HL-60 (cell line): ENCODE data around the gene PRICKLE2.

Experiments
- DNase-seq, 2 experiments: peaks; one replicate each; pipeline ENCODE4 v3.0.0-alpha.2; 2010 to 2020; ENCODE audit warnings: low read depth in 1 of 2, low spot score in 1 of 2
- H3K27ac ChIP-seq: fragments of 250-450 bp; sonication (Bioruptor Pico); replicated peaks from 2 replicates; pipeline ENCODE4 v1.5.1; 2020; ENCODE audit warnings: mild to moderate bottlenecking, moderate library complexity
- H3K27me3 ChIP-seq: fragments of 250-450 bp; sonication (Bioruptor Pico); 2 replicates; pipeline ENCODE4 v1.5.1; 2021; ENCODE audit warnings: mild to moderate bottlenecking, moderate library complexity; ENCODE audit not compliant: insufficient read depth, poor library complexity, severe bottlenecking
- H3K4me3 ChIP-seq: replicated peaks from 2 replicates; pipeline ENCODE4 v1.5.1; 2011; ENCODE audit warnings: mild to moderate bottlenecking, control low read depth, low read length; ENCODE audit not compliant: insufficient read depth
- GABPA ChIP-seq: IDR thresholded peaks from 2 replicates; pipeline ENCODE4 v1.6.1; 2012; ENCODE audit warnings: low read depth
- POLR2AphosphoS5 ChIP-seq: IDR thresholded peaks from 2 replicates; pipeline ENCODE4 v1.6.1; 2012; ENCODE audit warnings: low read depth
- SPI1 ChIP-seq: IDR thresholded peaks from 2 replicates; pipeline ENCODE4 v1.6.1; 2012; ENCODE audit warnings: low read depth, mild to moderate bottlenecking, borderline replicate concordance
- TF ChIP-seq, protein P1 (sequence below): IDR thresholded peaks from 2 replicates; pipeline ENCODE4 v1.6.1; 2012; ENCODE audit warnings: low read depth; ENCODE audit not compliant: insufficient replicate concordance
- TF ChIP-seq, protein P2 (sequence below): IDR thresholded peaks from one replicate; pipeline ENCODE4 v1.5.1; 2011; ENCODE audit warnings: low read length, control low read depth, inconsistent platforms; ENCODE audit not compliant: insufficient read depth

PRICKLE2 gene

DNA sequence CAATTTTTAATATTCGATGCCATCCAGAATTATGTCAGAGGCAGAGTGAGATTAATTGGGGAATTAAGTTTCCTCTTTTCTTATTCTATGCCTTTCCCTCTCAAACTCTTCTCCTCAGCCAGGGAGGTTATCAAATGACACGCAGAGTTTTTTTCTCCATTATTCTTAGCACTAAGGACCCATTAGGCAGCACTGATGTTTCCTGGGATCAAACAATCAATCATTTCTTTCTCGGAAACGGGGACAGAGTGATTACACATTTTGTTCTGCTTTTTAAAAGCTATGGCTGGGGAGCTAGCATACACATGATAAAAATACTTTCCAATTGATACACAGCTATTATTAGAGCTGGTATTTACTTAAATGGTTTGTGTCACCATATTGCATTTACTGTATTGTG lies 166.7 kb downstream of the PRICKLE2 start:
- TF ChIP-seq, protein P1, sequence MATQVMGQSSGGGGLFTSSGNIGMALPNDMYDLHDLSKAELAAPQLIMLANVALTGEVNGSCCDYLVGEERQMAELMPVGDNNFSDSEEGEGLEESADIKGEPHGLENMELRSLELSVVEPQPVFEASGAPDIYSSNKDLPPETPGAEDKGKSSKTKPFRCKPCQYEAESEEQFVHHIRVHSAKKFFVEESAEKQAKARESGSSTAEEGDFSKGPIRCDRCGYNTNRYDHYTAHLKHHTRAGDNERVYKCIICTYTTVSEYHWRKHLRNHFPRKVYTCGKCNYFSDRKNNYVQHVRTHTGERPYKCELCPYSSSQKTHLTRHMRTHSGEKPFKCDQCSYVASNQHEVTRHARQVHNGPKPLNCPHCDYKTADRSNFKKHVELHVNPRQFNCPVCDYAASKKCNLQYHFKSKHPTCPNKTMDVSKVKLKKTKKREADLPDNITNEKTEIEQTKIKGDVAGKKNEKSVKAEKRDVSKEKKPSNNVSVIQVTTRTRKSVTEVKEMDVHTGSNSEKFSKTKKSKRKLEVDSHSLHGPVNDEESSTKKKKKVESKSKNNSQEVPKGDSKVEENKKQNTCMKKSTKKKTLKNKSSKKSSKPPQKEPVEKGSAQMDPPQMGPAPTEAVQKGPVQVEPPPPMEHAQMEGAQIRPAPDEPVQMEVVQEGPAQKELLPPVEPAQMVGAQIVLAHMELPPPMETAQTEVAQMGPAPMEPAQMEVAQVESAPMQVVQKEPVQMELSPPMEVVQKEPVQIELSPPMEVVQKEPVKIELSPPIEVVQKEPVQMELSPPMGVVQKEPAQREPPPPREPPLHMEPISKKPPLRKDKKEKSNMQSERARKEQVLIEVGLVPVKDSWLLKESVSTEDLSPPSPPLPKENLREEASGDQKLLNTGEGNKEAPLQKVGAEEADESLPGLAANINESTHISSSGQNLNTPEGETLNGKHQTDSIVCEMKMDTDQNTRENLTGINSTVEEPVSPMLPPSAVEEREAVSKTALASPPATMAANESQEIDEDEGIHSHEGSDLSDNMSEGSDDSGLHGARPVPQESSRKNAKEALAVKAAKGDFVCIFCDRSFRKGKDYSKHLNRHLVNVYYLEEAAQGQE, result no peak
- no peak for TF ChIP-seq POLR2AphosphoS5
- TF ChIP-seq, protein P2, sequence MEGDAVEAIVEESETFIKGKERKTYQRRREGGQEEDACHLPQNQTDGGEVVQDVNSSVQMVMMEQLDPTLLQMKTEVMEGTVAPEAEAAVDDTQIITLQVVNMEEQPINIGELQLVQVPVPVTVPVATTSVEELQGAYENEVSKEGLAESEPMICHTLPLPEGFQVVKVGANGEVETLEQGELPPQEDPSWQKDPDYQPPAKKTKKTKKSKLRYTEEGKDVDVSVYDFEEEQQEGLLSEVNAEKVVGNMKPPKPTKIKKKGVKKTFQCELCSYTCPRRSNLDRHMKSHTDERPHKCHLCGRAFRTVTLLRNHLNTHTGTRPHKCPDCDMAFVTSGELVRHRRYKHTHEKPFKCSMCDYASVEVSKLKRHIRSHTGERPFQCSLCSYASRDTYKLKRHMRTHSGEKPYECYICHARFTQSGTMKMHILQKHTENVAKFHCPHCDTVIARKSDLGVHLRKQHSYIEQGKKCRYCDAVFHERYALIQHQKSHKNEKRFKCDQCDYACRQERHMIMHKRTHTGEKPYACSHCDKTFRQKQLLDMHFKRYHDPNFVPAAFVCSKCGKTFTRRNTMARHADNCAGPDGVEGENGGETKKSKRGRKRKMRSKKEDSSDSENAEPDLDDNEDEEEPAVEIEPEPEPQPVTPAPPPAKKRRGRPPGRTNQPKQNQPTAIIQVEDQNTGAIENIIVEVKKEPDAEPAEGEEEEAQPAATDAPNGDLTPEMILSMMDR, result no peak
- no peak for TF ChIP-seq GABPA
- TF ChIP-seq SPI1, result no peak

DNA sequence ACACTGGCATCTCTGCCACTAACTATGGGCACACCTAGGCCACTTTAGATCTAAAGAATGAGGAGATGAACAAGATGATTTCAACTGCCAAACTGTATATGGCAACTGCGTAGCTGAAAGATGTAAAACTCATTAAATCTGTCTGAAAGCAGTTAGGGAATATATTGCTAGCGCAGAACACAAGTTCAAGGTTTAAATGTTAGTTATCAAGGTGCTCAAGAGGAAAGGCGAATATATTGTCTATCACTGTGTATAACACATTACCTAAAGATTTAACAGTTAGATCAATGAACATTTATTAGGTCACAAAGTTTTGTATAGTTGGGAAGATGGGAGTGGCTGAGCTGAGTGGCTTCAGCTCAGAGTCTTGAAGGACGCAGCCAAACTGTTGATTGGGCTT lies 168.0 kb downstream of the PRICKLE2 start:
- TF ChIP-seq, protein P2, result no peak
- TF ChIP-seq POLR2AphosphoS5 (no peak), GABPA (no peak), SPI1 (no peak)
- TF ChIP-seq, protein P1, result no peak
- DNase-seq, result no peak
- Histone ChIP-seq H3K4me3 (no peak overlapping the region), H3K27ac (no peak overlapping the region), H3K27me3 (no peaks in the 10 kb centered on the region)

More for the DNA sequence above, 166.7 kb downstream of the PRICKLE2 start:
- Histone ChIP-seq H3K4me3 (no peak overlapping the region), H3K27me3 (no peaks in the 10 kb centered on the region), H3K27ac (no peak overlapping the region)
- DNase-seq, result no peak

DNA sequence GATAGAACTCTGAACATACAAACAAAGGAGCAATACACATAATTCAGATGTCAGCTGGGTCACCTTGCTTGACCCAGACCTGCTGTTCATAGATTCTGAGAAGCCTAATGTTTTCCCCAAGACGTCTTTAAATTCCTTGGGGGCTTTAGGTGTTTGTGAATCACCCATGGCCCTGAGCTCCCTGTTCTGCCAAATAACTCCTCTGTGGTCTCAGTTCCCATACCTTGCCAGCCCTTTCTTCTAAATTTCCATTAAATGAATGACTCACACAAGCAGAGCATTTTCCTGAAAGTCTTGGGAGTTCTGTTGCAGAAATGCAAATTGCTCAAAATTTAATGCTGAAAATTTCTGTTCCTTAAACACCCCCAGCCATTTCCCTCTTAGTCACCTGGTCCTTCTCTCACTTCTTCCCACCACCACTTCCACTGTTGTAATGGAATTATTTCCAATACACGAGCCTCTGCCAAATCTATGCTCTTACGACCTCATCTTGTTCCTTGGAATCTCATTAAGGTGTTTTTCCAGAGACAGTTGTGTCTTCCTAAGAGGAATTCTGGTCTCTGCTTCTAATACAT lies 168.6 kb downstream of the PRICKLE2 start:
- no peak for DNase-seq
- H3K27ac ChIP-seq, result no peak overlapping the region
- no peaks in the 10 kb centered on the region for H3K27me3 ChIP-seq
- TF ChIP-seq GABPA (no peak), POLR2AphosphoS5 (no peak), SPI1 (no peak)
- TF ChIP-seq, protein P2, result no peak
- TF ChIP-seq, protein P1, result no peak
- H3K4me3 ChIP-seq, result no peak overlapping the region
